Activated CD4-positive, alpha-beta T cell treated with anti-CD3 and anti-CD28 coated beads for 4 hours (primary cell): ENCODE measurements around the gene RBMS3.
A peak's percentile ranks its signal among the peaks of the same experiment; 100 is the strongest.
"Not testable (repeated sequence)": the region's sequence is repeated elsewhere in the genome, so short reads cannot be mapped to it uniquely, and the experiment has no call there.

Source experiments
- DNase-seq, 2 donors: peaks; one replicate each; pipeline ENCODE4 v3.0.0-alpha.2; 2020

Gene RBMS3

GRCh38 chr3:29280404-29281093, at the start of gene RBMS3:
Gene RBMS3, plus strand, starts transcription at chr3:29281071.
- DNase-seq, result peak in 1 of 2 donors; percentile 3

- not testable (repeated sequence) for DNase-seq
Observed at GRCh38 chr3:29233126-29233525, 47.7 kb upstream of the RBMS3 start.

GRCh38 chr3:29236146-29236840, 44.6 kb upstream of the RBMS3 start:
- DNase-seq, result no peak

GRCh38 chr3:29239376-29239775, 41.5 kb upstream of the RBMS3 start:
- no peak for DNase-seq

GRCh38 chr3:29240248-29240647, 40.6 kb upstream of the RBMS3 start:
- DNase-seq, result no peak

- DNase-seq, result no peak
Observed at GRCh38 chr3:29240887-29241286, 40.0 kb upstream of the RBMS3 start.

- DNase-seq, result no peak
Observed at GRCh38 chr3:29241855-29242254, 39.0 kb upstream of the RBMS3 start.

GRCh38 chr3:29242296-29242695, 38.6 kb upstream of the RBMS3 start:
- DNase-seq, result no peak

- no peak for DNase-seq
Observed at GRCh38 chr3:29245441-29245840, 35.4 kb upstream of the RBMS3 start.

- no peak for DNase-seq
Observed at GRCh38 chr3:29247088-29247745, 33.7 kb upstream of the RBMS3 start.

GRCh38 chr3:29249829-29250345, 31.0 kb upstream of the RBMS3 start:
- DNase-seq, result no peak

- DNase-seq, result no peak
Observed at GRCh38 chr3:29255854-29256696, 24.8 kb upstream of the RBMS3 start.

GRCh38 chr3:29258161-29258560, 22.7 kb upstream of the RBMS3 start:
- no peak for DNase-seq

GRCh38 chr3:29261119-29261518, 19.8 kb upstream of the RBMS3 start:
- DNase-seq, result no peak

GRCh38 chr3:29263476-29263875, 17.4 kb upstream of the RBMS3 start:
- no peak for DNase-seq

GRCh38 chr3:29265509-29266072, 15.3 kb upstream of the RBMS3 start:
- no peak for DNase-seq

GRCh38 chr3:29267226-29267625, 13.6 kb upstream of the RBMS3 start:
- no peak for DNase-seq

- no peak for DNase-seq
Observed at GRCh38 chr3:29268651-29269050, 12.2 kb upstream of the RBMS3 start.

GRCh38 chr3:29270752-29271151, 10.1 kb upstream of the RBMS3 start:
- DNase-seq, result no peak

- DNase-seq, result no peak
Observed at GRCh38 chr3:29271475-29271874, 9.4 kb upstream of the RBMS3 start.

- DNase-seq, result no peak
Observed at GRCh38 chr3:29274667-29275066, 6.2 kb upstream of the RBMS3 start.

GRCh38 chr3:29275309-29275708, 5.6 kb upstream of the RBMS3 start:
- DNase-seq, result no peak

GRCh38 chr3:29277249-29277648, 3.6 kb upstream of the RBMS3 start:
- DNase-seq, result no peak
